Prostate gland (tissue), 2 donors: Measurements from ENCODE around the gene APOBEC3A. TPM values are rescaled to one million over a fixed set of nuclear protein-coding genes. Genes with fewer than 3 reads are reported as not detected.

ENCODE experiments used
- DNase-seq: peaks from one replicate; pipeline ENCODE4 v3.0.0-alpha.2; 2019; ENCODE audit warnings: low spot score
- H3K27ac ChIP-seq, 2 donors: fragments of 200-600 bp; sonication (generic); 2 replicates each; pipeline ENCODE4 v1.5.1; 2017 to 2019
- H3K27me3 ChIP-seq: fragments of 200-600 bp; sonication (generic); replicated peaks from 2 replicates; pipeline ENCODE4 v1.5.1; 2019; ENCODE audit not compliant: insufficient read depth
- H3K36me3 ChIP-seq, 2 donors: fragments of 200-600 bp; sonication (generic); 1 replicate in 1 of 2; 2 replicates in 1 of 2; pipeline versions ENCODE4 v1.5.1 to v1.8.1; 2017 to 2019
- H3K4me1 ChIP-seq: fragments of 200-600 bp; sonication (generic); replicated peaks from 2 replicates; pipeline ENCODE4 v1.5.1; 2019
- H3K4me3 ChIP-seq, 2 donors: fragments of 200-600 bp; sonication (generic); 2 replicates each; pipeline ENCODE4 v1.5.1; 2017 to 2019
- H3K9me3 ChIP-seq: fragments of 200-600 bp; sonication (generic); 2 replicates; pipeline ENCODE4 v1.5.1; 2017
- POLR2A ChIP-seq: fragments of 450-650 bp; IDR thresholded peaks from one replicate; pipeline ENCODE4 v1.6.1; 2016; ENCODE audit warnings: antibody characterized with exemption, mild to moderate bottlenecking
- POLR2AphosphoS5 ChIP-seq: sonication (generic); formaldehyde crosslinking; IDR thresholded peaks from one replicate; pipeline ENCODE4 v1.6.1; 2017; ENCODE audit warnings: antibody characterized with exemption
- WGBS: methylation state at CpG from one replicate; pipeline ENCODE4 v1.1.5; 2018; 5-methylcytosine and 5-hydroxymethylcytosine counted together
- intact Hi-C: fragments of 100-400 bp; cut with DNase I; formaldehyde crosslinking; loops from one replicate; pipeline ENCODE4 v1.14.2; 2022
- total RNA-seq, 2 donors: library from RNA; depleted of rRNA; stranded (reverse); fragments of >200 nt; gene quantifications; one replicate each; pipeline ENCODE4 v1.1.0, GENCODE V29; 2016
- TF ChIP-seq, protein P1 (sequence below), 4 experiments: fragments of 200-600 bp in 2 of 4; fragments of 450-650 bp in 2 of 4; sonication (generic) in 2 of 4; IDR thresholded peaks; 1 replicate in 3 of 4; 2 replicates in 1 of 4; pipeline ENCODE4 v1.5.1; 2016 to 2019; ENCODE audit warnings: antibody characterized with exemption in 4 of 4, mild to moderate bottlenecking in 2 of 4, moderate library complexity in 2 of 4

The APOBEC3A gene
- total RNA-seq, 2 donors from 2014 or later, result 1.6 TPM; not detected in 1

DNA sequence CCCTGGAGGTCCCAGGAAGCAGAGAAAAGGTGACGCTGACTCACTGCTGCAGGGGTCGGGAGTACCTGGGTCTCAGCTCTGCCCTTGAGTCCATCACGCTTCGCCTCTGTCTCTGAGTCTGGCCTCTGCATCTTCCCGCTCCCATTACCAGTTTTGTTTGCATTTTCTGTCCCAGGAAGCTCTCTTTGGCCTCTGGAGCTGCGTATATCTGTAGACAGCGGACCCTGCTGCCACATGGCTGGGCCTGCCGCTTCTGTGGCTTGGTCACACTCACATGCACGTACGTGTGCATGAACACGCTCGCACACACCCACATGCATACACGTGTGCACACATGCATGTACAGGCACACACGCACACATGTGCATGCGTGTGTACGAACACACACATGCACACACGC, 20.8 kb upstream of the APOBEC3A start:
- 92% methylated on average over 17 of the region's 17 CpGs for WGBS
- Histone ChIP-seq H3K4me1 (no peaks in the 10 kb centered on the region), H3K9me3 (no peaks in the 10 kb centered on the region), H3K27ac (no peak overlapping the region), H3K36me3 (no peaks in the 10 kb centered on the region), H3K4me3 (no peak overlapping the region), H3K27me3 (no peaks in the 10 kb centered on the region)
- DNase-seq, result no peak
- no peak for TF ChIP-seq POLR2A
- TF ChIP-seq, protein P1, sequence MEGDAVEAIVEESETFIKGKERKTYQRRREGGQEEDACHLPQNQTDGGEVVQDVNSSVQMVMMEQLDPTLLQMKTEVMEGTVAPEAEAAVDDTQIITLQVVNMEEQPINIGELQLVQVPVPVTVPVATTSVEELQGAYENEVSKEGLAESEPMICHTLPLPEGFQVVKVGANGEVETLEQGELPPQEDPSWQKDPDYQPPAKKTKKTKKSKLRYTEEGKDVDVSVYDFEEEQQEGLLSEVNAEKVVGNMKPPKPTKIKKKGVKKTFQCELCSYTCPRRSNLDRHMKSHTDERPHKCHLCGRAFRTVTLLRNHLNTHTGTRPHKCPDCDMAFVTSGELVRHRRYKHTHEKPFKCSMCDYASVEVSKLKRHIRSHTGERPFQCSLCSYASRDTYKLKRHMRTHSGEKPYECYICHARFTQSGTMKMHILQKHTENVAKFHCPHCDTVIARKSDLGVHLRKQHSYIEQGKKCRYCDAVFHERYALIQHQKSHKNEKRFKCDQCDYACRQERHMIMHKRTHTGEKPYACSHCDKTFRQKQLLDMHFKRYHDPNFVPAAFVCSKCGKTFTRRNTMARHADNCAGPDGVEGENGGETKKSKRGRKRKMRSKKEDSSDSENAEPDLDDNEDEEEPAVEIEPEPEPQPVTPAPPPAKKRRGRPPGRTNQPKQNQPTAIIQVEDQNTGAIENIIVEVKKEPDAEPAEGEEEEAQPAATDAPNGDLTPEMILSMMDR (IDR thresholded peaks at IDR 0.05), result no peak
- TF ChIP-seq POLR2AphosphoS5, result no peak
- intact Hi-C loops, result no loop called here

DNA sequence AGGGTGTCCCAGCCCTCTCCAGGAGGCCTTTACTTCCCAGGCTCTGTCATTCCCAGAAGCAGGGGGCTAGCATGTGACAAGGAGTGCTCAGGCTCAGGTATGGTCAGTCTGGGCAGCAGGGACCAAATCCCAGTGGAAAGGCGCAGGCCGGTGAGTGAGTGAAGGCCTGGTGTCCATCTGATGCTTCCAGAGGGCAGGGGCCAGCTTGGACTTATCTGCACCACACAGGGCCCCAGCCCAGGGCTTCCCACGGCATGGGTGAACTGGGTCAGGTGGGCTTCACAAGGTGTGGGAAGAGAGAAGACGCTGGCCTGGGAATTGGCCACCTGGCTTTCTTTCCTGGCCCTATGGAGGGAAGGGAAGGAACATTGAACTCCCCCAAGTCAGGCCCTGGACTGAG, 20.4 kb upstream of the APOBEC3A start:
- intact Hi-C loops, result no loop called here
- H3K27me3 ChIP-seq, result no peaks in the 10 kb centered on the region
- TF ChIP-seq, protein P1 (IDR thresholded peaks at IDR 0.05), result no peak
- TF ChIP-seq POLR2A (no peak), POLR2AphosphoS5 (no peak)
- DNase-seq, result no peak
- no peaks in the 10 kb centered on the region for H3K4me1 ChIP-seq
- no peak overlapping the region for H3K4me3 ChIP-seq
- no peaks in the 10 kb centered on the region for H3K9me3 ChIP-seq
- no peaks in the 10 kb centered on the region for H3K36me3 ChIP-seq
- no peak overlapping the region for H3K27ac ChIP-seq
- 96% methylated on average over 4 of the region's 4 CpGs for WGBS

DNA sequence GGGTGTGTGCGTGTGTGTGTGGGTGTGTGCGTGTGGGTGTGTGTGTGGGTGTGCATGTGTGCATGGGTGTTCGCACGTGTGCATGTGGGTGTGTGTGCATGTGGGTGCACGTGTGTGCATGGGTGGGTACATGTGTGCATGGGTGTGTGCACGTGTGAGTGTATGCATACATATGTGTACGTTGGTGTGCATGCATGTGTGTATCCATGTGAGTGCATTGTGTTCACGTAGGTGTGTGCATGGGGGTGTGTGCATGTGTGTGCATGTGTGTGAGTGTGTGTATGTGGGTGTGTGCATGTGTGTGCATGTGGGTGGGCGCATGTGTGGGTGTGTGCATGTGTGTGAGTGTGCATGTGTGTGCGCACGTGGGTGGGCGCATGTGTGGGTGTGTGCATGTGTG, 19.9 kb upstream of the APOBEC3A start:
- no peak for DNase-seq
- TF ChIP-seq POLR2A (no peak), POLR2AphosphoS5 (no peak)
- TF ChIP-seq, protein P1 (IDR thresholded peaks at IDR 0.05), result no peak
- Histone ChIP-seq H3K27me3 (no peaks in the 10 kb centered on the region), H3K27ac (no peak overlapping the region), H3K4me1 (no peaks in the 10 kb centered on the region), H3K4me3 (no peak overlapping the region), H3K36me3 (no peaks in the 10 kb centered on the region), H3K9me3 (no peaks in the 10 kb centered on the region)
- WGBS, result 91% methylated on average over 12 of the region's 12 CpGs
- intact Hi-C loops, result no loop called here

DNA sequence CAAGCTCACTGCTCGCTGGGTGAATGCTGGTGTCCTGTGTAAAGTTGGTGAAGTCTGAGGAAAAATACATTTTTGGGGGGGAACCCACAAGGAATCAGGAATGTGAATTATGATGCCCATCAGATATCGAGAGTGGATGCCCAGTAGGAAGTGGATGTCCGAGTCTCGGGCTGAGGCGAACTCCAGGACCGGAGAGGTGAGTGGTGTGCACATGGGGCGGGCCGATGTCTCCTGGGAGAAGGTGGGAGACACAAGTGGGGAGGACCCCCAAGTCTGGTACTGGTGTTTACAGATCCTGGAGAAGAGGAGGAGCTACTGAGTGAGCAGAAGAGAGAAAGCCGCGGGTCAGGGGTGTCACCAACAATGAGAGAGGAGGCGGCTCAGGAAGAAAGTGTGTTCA, 19.2 kb upstream of the APOBEC3A start:
- TF ChIP-seq, protein P1 (IDR thresholded peaks at IDR 0.05), result no peak
- TF ChIP-seq POLR2AphosphoS5 (no peak), POLR2A (no peak)
- intact Hi-C loops, result no loop called here
- Histone ChIP-seq H3K27me3 (no peaks in the 10 kb centered on the region), H3K36me3 (no peaks in the 10 kb centered on the region), H3K4me1 (no peaks in the 10 kb centered on the region), H3K27ac (no peak overlapping the region), H3K9me3 (no peaks in the 10 kb centered on the region), H3K4me3 (no peak overlapping the region)
- no peak for DNase-seq
- 87% methylated on average over 11 of the region's 11 CpGs for WGBS

DNA sequence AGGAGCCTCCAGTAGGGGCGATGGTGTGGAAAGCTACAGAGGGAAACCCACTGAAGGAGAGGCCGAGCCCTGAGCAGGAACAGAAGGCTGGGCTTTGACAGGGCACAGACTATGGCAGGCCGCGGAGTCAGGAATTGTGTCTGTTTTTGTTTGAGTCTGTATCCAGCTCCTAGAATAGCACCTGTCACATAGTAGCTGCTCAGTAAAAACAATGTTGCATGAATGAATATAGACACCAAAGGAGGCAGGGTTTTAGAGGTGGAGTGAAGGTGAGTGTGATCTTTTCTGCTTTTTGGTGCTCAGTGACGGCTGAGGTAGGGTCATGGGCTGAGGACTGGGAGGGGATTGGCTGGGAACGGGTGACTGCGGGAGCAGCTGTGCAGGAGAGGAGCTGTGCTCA, 18.5 kb upstream of the APOBEC3A start:
- TF ChIP-seq POLR2A, result no peak
- TF ChIP-seq, protein P1 (IDR thresholded peaks at IDR 0.05), result no peak
- no peak for TF ChIP-seq POLR2AphosphoS5
- Histone ChIP-seq H3K36me3 (no peaks in the 10 kb centered on the region), H3K4me1 (no peaks in the 10 kb centered on the region), H3K4me3 (no peak overlapping the region), H3K9me3 (no peaks in the 10 kb centered on the region), H3K27me3 (no peaks in the 10 kb centered on the region), H3K27ac (no peak overlapping the region)
- no peak for DNase-seq
- intact Hi-C loops, result no loop called here
- WGBS, result 88% methylated on average over 7 of the region's 7 CpGs
